BLaER1 (cell line): Measurements from ENCODE around the gene GLIS1.

Source experiments
- H3K27ac ChIP-seq: shearing (Covaris generic); formaldehyde crosslinking; 2 replicates; pipeline ENCODE4 v1.8.1; 2022
- H3K27me3 ChIP-seq: shearing (Covaris generic); formaldehyde crosslinking; 2 replicates; pipeline ENCODE4 v1.8.1; 2022
- H3K36me3 ChIP-seq: shearing (Covaris generic); formaldehyde crosslinking; 2 replicates; pipeline ENCODE4 v1.8.1; 2022
- H3K4me1 ChIP-seq: shearing (Covaris generic); formaldehyde crosslinking; 2 replicates; pipeline ENCODE4 v1.8.1; 2022
- H3K4me2 ChIP-seq: shearing (Covaris generic); formaldehyde crosslinking; 2 replicates; pipeline ENCODE4 v1.8.1; 2022
- H3K4me3 ChIP-seq: shearing (Covaris generic); formaldehyde crosslinking; 2 replicates; pipeline ENCODE4 v1.8.1; 2022
- H3K9ac ChIP-seq: shearing (Covaris generic); formaldehyde crosslinking; 2 replicates; pipeline ENCODE4 v1.8.1; 2022
- H3K9me3 ChIP-seq: shearing (Covaris generic); formaldehyde crosslinking; 2 replicates; pipeline ENCODE4 v1.8.1; 2022
- H4K20me1 ChIP-seq: shearing (Covaris generic); formaldehyde crosslinking; 2 replicates; pipeline ENCODE4 v1.8.1; 2022
- Cebpa-rat ChIP-seq: shearing (Covaris generic); IDR thresholded peaks from 2 replicates; pipeline ENCODE4 v1.8.1; 2022

Gene GLIS1

GRCh38 chr1:53669621-53670191, 69.3 kb downstream of the GLIS1 start:
- Histone ChIP-seq H3K27me3 (no peaks in the 10 kb centered on the region), H3K4me1 (no peaks in the 10 kb centered on the region), H3K36me3 (no peaks in the 10 kb centered on the region), H3K27ac (no peak overlapping the region), H3K9me3 (no peaks in the 10 kb centered on the region), H3K4me2 (no peak overlapping the region), H4K20me1 (no peaks in the 10 kb centered on the region), H3K4me3 (no peak overlapping the region), H3K9ac (no peak overlapping the region)
- TF ChIP-seq Cebpa-rat, result no peak

GRCh38 chr1:53666566-53666965, 72.4 kb downstream of the GLIS1 start:
- no peaks in the 10 kb centered on the region for H3K9me3 ChIP-seq
- H4K20me1 ChIP-seq, result no peaks in the 10 kb centered on the region
- H3K4me1 ChIP-seq, result no peaks in the 10 kb centered on the region
- no peak for TF ChIP-seq Cebpa-rat
- H3K4me2 ChIP-seq, result no peak overlapping the region
- no peak overlapping the region for H3K4me3 ChIP-seq
- no peak overlapping the region for H3K9ac ChIP-seq
- H3K27ac ChIP-seq, result no peak overlapping the region
- H3K27me3 ChIP-seq, result no peaks in the 10 kb centered on the region
- no peaks in the 10 kb centered on the region for H3K36me3 ChIP-seq

GRCh38 chr1:53665996-53666395, 73.0 kb downstream of the GLIS1 start:
- H3K27me3 ChIP-seq, result no peaks in the 10 kb centered on the region
- no peak overlapping the region for H3K4me3 ChIP-seq
- H3K9me3 ChIP-seq, result no peaks in the 10 kb centered on the region
- no peaks in the 10 kb centered on the region for H3K36me3 ChIP-seq
- H3K27ac ChIP-seq, result no peak overlapping the region
- no peak for TF ChIP-seq Cebpa-rat
- H4K20me1 ChIP-seq, result no peaks in the 10 kb centered on the region
- no peak overlapping the region for H3K9ac ChIP-seq
- no peak overlapping the region for H3K4me2 ChIP-seq
- H3K4me1 ChIP-seq, result no peaks in the 10 kb centered on the region

- no peak overlapping the region for H3K27ac ChIP-seq
- no peaks in the 10 kb centered on the region for H3K9me3 ChIP-seq
- no peak overlapping the region for H3K4me3 ChIP-seq
- no peaks in the 10 kb centered on the region for H3K36me3 ChIP-seq
- no peak overlapping the region for H3K4me2 ChIP-seq
- no peaks in the 10 kb centered on the region for H4K20me1 ChIP-seq
- no peaks in the 10 kb centered on the region for H3K4me1 ChIP-seq
- H3K9ac ChIP-seq, result no peak overlapping the region
- no peak for TF ChIP-seq Cebpa-rat
- no peaks in the 10 kb centered on the region for H3K27me3 ChIP-seq
These were observed 75.2 kb downstream of the GLIS1 start for GRCh38 chr1:53663529-53664300.

GRCh38 chr1:53662951-53663350, 76.0 kb downstream of the GLIS1 start:
- H3K27me3 ChIP-seq, result no peaks in the 10 kb centered on the region
- H3K4me2 ChIP-seq, result no peak overlapping the region
- no peak for TF ChIP-seq Cebpa-rat
- H4K20me1 ChIP-seq, result no peaks in the 10 kb centered on the region
- H3K9me3 ChIP-seq, result no peaks in the 10 kb centered on the region
- no peaks in the 10 kb centered on the region for H3K36me3 ChIP-seq
- H3K27ac ChIP-seq, result no peak overlapping the region
- no peaks in the 10 kb centered on the region for H3K4me1 ChIP-seq
- H3K9ac ChIP-seq, result no peak overlapping the region
- H3K4me3 ChIP-seq, result no peak overlapping the region

GRCh38 chr1:53662169-53662568, 76.8 kb downstream of the GLIS1 start:
- H3K9me3 ChIP-seq, result no peaks in the 10 kb centered on the region
- no peak overlapping the region for H3K9ac ChIP-seq
- no peaks in the 10 kb centered on the region for H4K20me1 ChIP-seq
- H3K27me3 ChIP-seq, result no peaks in the 10 kb centered on the region
- no peak for TF ChIP-seq Cebpa-rat
- no peak overlapping the region for H3K4me3 ChIP-seq
- H3K36me3 ChIP-seq, result no peaks in the 10 kb centered on the region
- H3K4me2 ChIP-seq, result no peak overlapping the region
- H3K27ac ChIP-seq, result no peak overlapping the region
- H3K4me1 ChIP-seq, result peaks cover 3% of the 10 kb centered on the region; the same call in 1 of the 2 replicates

GRCh38 chr1:53661496-53661895, 77.5 kb downstream of the GLIS1 start:
- Histone ChIP-seq H3K9ac (no peak overlapping the region), H3K9me3 (no peaks in the 10 kb centered on the region), H3K27ac (no peak overlapping the region), H3K4me2 (no peak overlapping the region), H3K36me3 (no peaks in the 10 kb centered on the region), H3K27me3 (no peaks in the 10 kb centered on the region), H4K20me1 (no peaks in the 10 kb centered on the region), H3K4me3 (no peak overlapping the region), H3K4me1 (peaks cover 10% of the 10 kb centered on the region)
- TF ChIP-seq Cebpa-rat, result no peak

- Histone ChIP-seq H3K27me3 (no peaks in the 10 kb centered on the region), H3K9me3 (no peaks in the 10 kb centered on the region), H3K4me2 (no peak overlapping the region), H3K4me3 (no peak overlapping the region), H3K27ac (no peak overlapping the region), H3K4me1 (peaks cover 19% of the 10 kb centered on the region), H3K9ac (no peak overlapping the region), H4K20me1 (no peaks in the 10 kb centered on the region), H3K36me3 (no peaks in the 10 kb centered on the region)
- no peak for TF ChIP-seq Cebpa-rat
These were observed 78.3 kb downstream of the GLIS1 start for GRCh38 chr1:53660666-53661065.

GRCh38 chr1:53659436-53659835, 79.5 kb downstream of the GLIS1 start:
- Histone ChIP-seq H3K9ac (no peak overlapping the region), H3K36me3 (no peaks in the 10 kb centered on the region), H3K4me2 (no peak overlapping the region), H4K20me1 (no peaks in the 10 kb centered on the region), H3K9me3 (no peaks in the 10 kb centered on the region), H3K27me3 (no peaks in the 10 kb centered on the region), H3K4me3 (no peak overlapping the region), H3K27ac (no peak overlapping the region), H3K4me1 (peaks cover 22% of the 10 kb centered on the region)
- TF ChIP-seq Cebpa-rat, result no peak

GRCh38 chr1:53658489-53659230, 80.3 kb downstream of the GLIS1 start:
- Histone ChIP-seq H3K9ac (no peak overlapping the region), H3K4me1 (peaks cover 22% of the 10 kb centered on the region), H3K9me3 (no peaks in the 10 kb centered on the region), H3K27me3 (no peaks in the 10 kb centered on the region), H3K36me3 (no peaks in the 10 kb centered on the region), H3K27ac (no peak overlapping the region), H4K20me1 (no peaks in the 10 kb centered on the region), H3K4me3 (no peak overlapping the region), H3K4me2 (no peak overlapping the region)
- TF ChIP-seq Cebpa-rat, result no peak
